ENCODE measurements around the gene ZNF460.
"Not testable (repeated sequence)": the region's sequence is repeated elsewhere in the genome, so short reads cannot be mapped to it uniquely, and the experiment has no call there.

ZNF460 gene
- total RNA-seq: 102 to 143 reads per million in 2 donors

GRCh38 chr19:57280165-57280961 is at the start of gene ZNF460:
ZNF460 (plus strand) TSS chr19:57280485; CDS start chr19:57280807, 322 bp downstream.
- DNase-seq: peak; percentile 92

- DNase-seq: no peak
Measured at GRCh38 chr19:57231686-57232085, 48.6 kb upstream of the ZNF460 start.

- DNase-seq: no peak
Measured at GRCh38 chr19:57233207-57233606, 47.1 kb upstream of the ZNF460 start.

GRCh38 chr19:57239982-57240310 is 40.3 kb upstream of the ZNF460 start:
- DNase-seq: no peak

GRCh38 chr19:57240311-57241090 is 39.8 kb upstream of the ZNF460 start, which contains the start of gene ZNF805:
ZNF805 (plus strand) TSS chr19:57240632; CDS start chr19:57240892, 260 bp downstream.
- DNase-seq: peak; percentile 94

GRCh38 chr19:57241176-57241575 is 39.1 kb upstream of the ZNF460 start:
- DNase-seq: no peak

GRCh38 chr19:57242821-57243220 is 37.5 kb upstream of the ZNF460 start:
- no peak for DNase-seq

- no peak for DNase-seq
Measured at GRCh38 chr19:57244513-57244912, 35.8 kb upstream of the ZNF460 start.

- no peak for DNase-seq
Measured at GRCh38 chr19:57245066-57245465, 35.2 kb upstream of the ZNF460 start.

- DNase-seq: no peak
Measured at GRCh38 chr19:57245959-57246358, 34.3 kb upstream of the ZNF460 start.

- DNase-seq: no peak
Measured at GRCh38 chr19:57248646-57249045, 31.6 kb upstream of the ZNF460 start.

GRCh38 chr19:57249329-57249728 is 31.0 kb upstream of the ZNF460 start:
- DNase-seq: no peak

- DNase-seq: not testable (repeated sequence)
Measured at GRCh38 chr19:57253767-57254166, 26.5 kb upstream of the ZNF460 start.

- DNase-seq: no peak
Measured at GRCh38 chr19:57262044-57262443, 18.2 kb upstream of the ZNF460 start.

- DNase-seq: no peak
Measured at GRCh38 chr19:57263244-57263741, 17.0 kb upstream of the ZNF460 start.

GRCh38 chr19:57267291-57267690 is 13.0 kb upstream of the ZNF460 start:
- no peak for DNase-seq

- DNase-seq: no peak
Measured at GRCh38 chr19:57269515-57270250, 10.6 kb upstream of the ZNF460 start.

GRCh38 chr19:57271280-57271679 is 9.0 kb upstream of the ZNF460 start:
- DNase-seq: no peak

GRCh38 chr19:57273014-57273413 is 7.3 kb upstream of the ZNF460 start:
- DNase-seq: no peak

- DNase-seq: no peak
Measured at GRCh38 chr19:57276430-57276829, 3.9 kb upstream of the ZNF460 start.

- DNase-seq: not testable (repeated sequence)
Measured at GRCh38 chr19:57278481-57278880, 1.8 kb upstream of the ZNF460 start.

- DNase-seq: peak; percentile 59
Measured at GRCh38 chr19:57279418-57280164, 694 bp upstream of the ZNF460 start.
